Panc1 (cell line): ENCODE results near the gene SGPL1.

Experiments
- POLR2AphosphoS5 ChIP-seq: IDR thresholded peaks from 2 replicates; pipeline ENCODE4 v1.6.1; 2012; ENCODE audit warnings: mild to moderate bottlenecking, low read depth, low read length, moderate library complexity
- SIN3A ChIP-seq: IDR thresholded peaks from 2 replicates; pipeline ENCODE4 v1.6.1; 2012; ENCODE audit warnings: low read depth, mild to moderate bottlenecking, low read length, moderate library complexity, borderline replicate concordance; ENCODE audit not compliant: insufficient read depth

DNA sequence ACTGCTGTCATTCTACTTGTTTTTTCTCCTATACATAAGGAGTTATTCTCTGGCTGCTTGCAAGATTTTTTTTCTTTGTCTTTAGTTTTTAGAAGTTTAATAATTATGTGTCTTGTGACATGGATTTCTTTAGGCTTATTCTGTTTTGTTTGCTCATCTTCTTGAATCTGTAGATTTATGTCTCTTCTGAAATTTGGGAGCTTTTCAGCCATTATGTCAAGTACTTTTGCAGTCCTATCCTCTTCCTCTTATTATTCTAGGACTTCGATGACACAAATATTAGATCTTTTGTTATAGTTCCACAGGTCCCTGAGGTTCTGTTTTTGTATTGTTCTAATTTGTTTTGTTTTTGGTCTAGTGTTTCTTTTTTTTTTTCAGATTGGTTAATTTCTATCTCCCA, 13.9 kb upstream of the SGPL1 start:
- TF ChIP-seq SIN3A (no peak), POLR2AphosphoS5 (no peak)
